ENCODE data around the gene PPP2CA. TPM values are rescaled to one million over a fixed set of nuclear protein-coding genes. Genes with fewer than 3 reads are reported as not detected.
"Not testable (repeated sequence)": the region's sequence is repeated elsewhere in the genome, so short reads cannot be mapped to it uniquely, and the experiment has no call there.

Gene PPP2CA
- total RNA-seq, 2 donors from 2014 or later, result 233 to 239 TPM

- Mint-ChIP-seq H3K4me3 (peak overlapping the region; percentile 15), H3K36me3 (ENCODE audit: low read depth) (peaks cover 18% of the 10 kb centered on the region), H3K27ac (peak overlapping the region; percentile 83), H3K4me1 (peaks cover 37% of the 10 kb centered on the region), H3K27me3 (no peaks in the 10 kb centered on the region)
- ATAC-seq (no peak), DNase-seq (no peak)
- no peaks in the 10 kb centered on the region for H3K9me3 ChIP-seq (ENCODE audit: control insufficient read depth, low read length, poor library complexity, severe bottlenecking)
Observed at GRCh38 chr5:134171972-134172371, 53.9 kb downstream of the PPP2CA start.

- Mint-ChIP-seq H3K36me3 (ENCODE audit: low read depth) (peaks cover 16% of the 10 kb centered on the region), H3K27ac (no peak overlapping the region)
Observed at GRCh38 chr5:134162592-134162991, 63.3 kb downstream of the PPP2CA start.

GRCh38 chr5:134161513-134162395, 64.1 kb downstream of the PPP2CA start:
- H3K27ac Mint-ChIP-seq, result no peak overlapping the region
- no peaks in the 10 kb centered on the region for H3K9me3 ChIP-seq (ENCODE audit: control insufficient read depth, low read length, poor library complexity, severe bottlenecking)

More at GRCh38 chr5:134162592-134162991, 63.3 kb downstream of the PPP2CA start:
- ATAC-seq (no peak), DNase-seq (no peak)
- no peaks in the 10 kb centered on the region for H3K9me3 ChIP-seq (ENCODE audit: control insufficient read depth, low read length, poor library complexity, severe bottlenecking)
- peaks cover 24% of the 10 kb centered on the region for H3K4me1 Mint-ChIP-seq
- no peak overlapping the region for H3K4me3 Mint-ChIP-seq
- H3K27me3 Mint-ChIP-seq, result no peaks in the 10 kb centered on the region

GRCh38 chr5:134153657-134154056, 72.2 kb downstream of the PPP2CA start:
- peak overlapping the region; percentile 82 for H3K27ac Mint-ChIP-seq
- DNase-seq (no peak), ATAC-seq (no peak)
- no peak overlapping the region for H3K4me3 Mint-ChIP-seq
- no peaks in the 10 kb centered on the region for H3K9me3 ChIP-seq (ENCODE audit: control insufficient read depth, low read length, poor library complexity, severe bottlenecking)
- peaks cover 9% of the 10 kb centered on the region for H3K36me3 Mint-ChIP-seq (ENCODE audit: low read depth)
- peaks cover 38% of the 10 kb centered on the region for H3K4me1 Mint-ChIP-seq
- no peaks in the 10 kb centered on the region for H3K27me3 Mint-ChIP-seq

More at GRCh38 chr5:134161513-134162395, 64.1 kb downstream of the PPP2CA start:
- ATAC-seq (no peak), DNase-seq (no peak)
- peaks cover 16% of the 10 kb centered on the region for H3K36me3 Mint-ChIP-seq (ENCODE audit: low read depth)
- H3K4me3 Mint-ChIP-seq, result no peak overlapping the region
- H3K4me1 Mint-ChIP-seq, result peaks cover 24% of the 10 kb centered on the region
- H3K27me3 Mint-ChIP-seq, result no peaks in the 10 kb centered on the region

GRCh38 chr5:134153241-134153640, 72.6 kb downstream of the PPP2CA start:
- H3K27me3 Mint-ChIP-seq, result no peaks in the 10 kb centered on the region
- ATAC-seq (no peak), DNase-seq (no peak)
- no peaks in the 10 kb centered on the region for H3K9me3 ChIP-seq (ENCODE audit: control insufficient read depth, low read length, poor library complexity, severe bottlenecking)
- H3K27ac Mint-ChIP-seq, result peak overlapping the region; percentile 82
- peaks cover 9% of the 10 kb centered on the region for H3K36me3 Mint-ChIP-seq (ENCODE audit: low read depth)
- H3K4me1 Mint-ChIP-seq, result peaks cover 39% of the 10 kb centered on the region
- H3K4me3 Mint-ChIP-seq, result no peak overlapping the region

GRCh38 chr5:134152173-134152832, 73.6 kb downstream of the PPP2CA start:
- not testable (repeated sequence) for H3K36me3 Mint-ChIP-seq (ENCODE audit: low read depth); H3K27me3 Mint-ChIP-seq; H3K9me3 ChIP-seq (ENCODE audit: control insufficient read depth, low read length, poor library complexity, severe bottlenecking); DNase-seq; ATAC-seq
- Mint-ChIP-seq H3K4me1 (peaks cover 36% of the 10 kb centered on the region), H3K27ac (peak overlapping the region; percentile 82), H3K4me3 (peak overlapping the region; percentile 52)

GRCh38 chr5:134151723-134152122, 74.2 kb downstream of the PPP2CA start:
- H3K36me3 Mint-ChIP-seq (ENCODE audit: low read depth), result peaks cover 8% of the 10 kb centered on the region
- peak overlapping the region; percentile 82 for H3K27ac Mint-ChIP-seq
- H3K9me3 ChIP-seq (ENCODE audit: control insufficient read depth, low read length, poor library complexity, severe bottlenecking), result no peaks in the 10 kb centered on the region
- ATAC-seq (no peak), DNase-seq (no peak)
- H3K4me3 Mint-ChIP-seq, result no peak overlapping the region
- peaks cover 38% of the 10 kb centered on the region for H3K4me1 Mint-ChIP-seq
- no peaks in the 10 kb centered on the region for H3K27me3 Mint-ChIP-seq

GRCh38 chr5:134149571-134150303, 76.1 kb downstream of the PPP2CA start:
- no peak for DNase-seq
- peak overlapping the region; percentile 5 for H3K4me3 Mint-ChIP-seq
- H3K27ac Mint-ChIP-seq, result peak overlapping the region; percentile 100
- H3K27me3 Mint-ChIP-seq, result no peaks in the 10 kb centered on the region
- peaks cover 5% of the 10 kb centered on the region for H3K36me3 Mint-ChIP-seq (ENCODE audit: low read depth)
- no peak for ATAC-seq
- H3K9me3 ChIP-seq (ENCODE audit: control insufficient read depth, low read length, poor library complexity, severe bottlenecking), result no peaks in the 10 kb centered on the region
- peaks cover 36% of the 10 kb centered on the region for H3K4me1 Mint-ChIP-seq

- no peaks in the 10 kb centered on the region for H3K9me3 ChIP-seq (ENCODE audit: control insufficient read depth, low read length, poor library complexity, severe bottlenecking)
- peaks cover 37% of the 10 kb centered on the region for H3K4me1 Mint-ChIP-seq
- H3K27me3 Mint-ChIP-seq, result no peaks in the 10 kb centered on the region
- H3K4me3 Mint-ChIP-seq, result peak overlapping the region; percentile 56
- peak overlapping the region; percentile 100 for H3K27ac Mint-ChIP-seq
- H3K36me3 Mint-ChIP-seq (ENCODE audit: low read depth), result peaks cover 9% of the 10 kb centered on the region
- DNase-seq, result no peak
- no peak for ATAC-seq
Observed at GRCh38 chr5:134148986-134149539, 76.8 kb downstream of the PPP2CA start.

- DNase-seq, result no peak
- ATAC-seq, result no peak
- no peaks in the 10 kb centered on the region for H3K9me3 ChIP-seq (ENCODE audit: control insufficient read depth, low read length, poor library complexity, severe bottlenecking)
- peaks cover 39% of the 10 kb centered on the region for H3K4me1 Mint-ChIP-seq
- no peaks in the 10 kb centered on the region for H3K27me3 Mint-ChIP-seq
- peaks cover 9% of the 10 kb centered on the region for H3K36me3 Mint-ChIP-seq (ENCODE audit: low read depth)
- peak overlapping the region; percentile 100 for H3K27ac Mint-ChIP-seq
- peak overlapping the region; percentile 9 for H3K4me3 Mint-ChIP-seq
Observed at GRCh38 chr5:134148316-134148715, 77.6 kb downstream of the PPP2CA start.

GRCh38 chr5:134146651-134147518, 79.0 kb downstream of the PPP2CA start:
- DNase-seq, result no peak
- Mint-ChIP-seq H3K27me3 (no peaks in the 10 kb centered on the region), H3K4me3 (peak overlapping the region; percentile 45), H3K27ac (peak overlapping the region; percentile 100), H3K36me3 (ENCODE audit: low read depth) (peaks cover 9% of the 10 kb centered on the region), H3K4me1 (peaks cover 35% of the 10 kb centered on the region)
- no peak for ATAC-seq
- H3K9me3 ChIP-seq (ENCODE audit: control insufficient read depth, low read length, poor library complexity, severe bottlenecking), result no peaks in the 10 kb centered on the region
